GM21360 (cell line): Measurements from ENCODE around the gene ORC5.
A peak's percentile ranks its signal among the peaks of the same experiment; 100 is the strongest.
"Not testable (repeated sequence)": the region's sequence is repeated elsewhere in the genome, so short reads cannot be mapped to it uniquely, and the experiment has no call there.

Source experiments
- ATAC-seq: cut with Tn5 transposase; IDR thresholded peaks from one replicate; pipeline ENCODE4 v1.9.1; 2021; ENCODE audit warnings: mild to moderate bottlenecking, moderate library complexity; ENCODE audit not compliant: unreplicated experiment

Gene ORC5

DNA sequence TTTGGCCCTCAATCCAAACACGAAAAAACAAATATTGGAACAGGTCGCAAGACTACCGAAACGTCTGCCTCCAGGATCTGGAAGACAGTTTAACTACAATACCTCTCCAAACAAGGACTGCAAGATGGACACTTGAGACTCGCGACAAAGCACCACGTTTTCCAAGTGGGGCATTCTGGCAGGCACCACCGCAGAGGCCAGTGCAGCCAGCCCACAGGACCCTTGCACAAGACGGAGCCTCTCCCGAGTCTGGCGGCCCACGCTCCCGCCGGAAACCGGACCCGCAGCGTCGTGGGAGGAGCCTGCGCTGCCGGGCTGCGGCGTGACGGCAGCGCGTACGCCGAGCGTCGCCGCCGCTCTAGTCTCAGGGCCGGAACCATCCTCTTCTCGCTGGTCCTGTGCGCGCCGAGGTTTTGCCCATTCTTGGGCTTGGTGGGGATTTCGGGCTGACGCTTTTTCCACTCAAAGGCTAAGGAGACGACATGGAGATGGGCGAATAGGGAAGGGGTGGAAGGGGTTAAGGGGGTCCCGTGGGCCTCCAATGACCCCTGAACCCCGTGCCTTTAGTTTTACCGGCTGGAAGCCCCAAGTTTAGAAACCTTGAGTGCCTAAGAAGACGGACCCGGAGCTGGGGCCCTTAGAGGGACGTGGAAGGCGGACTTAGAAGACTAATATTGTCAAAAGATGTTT is at the start of gene ORC5:
ORC5 (minus strand) TSS at position 283 of the 690 bp plus-strand sequence; CDS start at position 174, 109 bp downstream.
- ATAC-seq: peak; percentile 100

DNA sequence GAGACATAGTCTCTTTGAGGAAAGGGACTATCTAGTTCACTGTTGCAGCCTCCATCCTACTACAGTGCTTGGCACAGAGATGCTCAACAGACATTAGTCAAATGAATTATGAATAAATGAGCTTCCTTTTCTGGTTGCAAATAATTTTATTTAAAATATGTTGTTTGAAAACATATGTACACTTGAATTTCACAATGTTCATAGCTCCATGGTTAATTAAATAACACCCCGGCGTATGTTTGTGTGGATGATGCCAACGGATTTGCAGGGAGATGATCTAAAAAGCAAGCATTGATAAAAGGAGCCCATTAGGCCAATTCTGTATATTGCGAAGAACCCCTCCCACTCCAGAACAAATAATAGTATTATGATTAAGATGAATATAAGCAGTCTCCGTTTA is 47.8 kb upstream of the ORC5 start:
- ATAC-seq: no peak

DNA sequence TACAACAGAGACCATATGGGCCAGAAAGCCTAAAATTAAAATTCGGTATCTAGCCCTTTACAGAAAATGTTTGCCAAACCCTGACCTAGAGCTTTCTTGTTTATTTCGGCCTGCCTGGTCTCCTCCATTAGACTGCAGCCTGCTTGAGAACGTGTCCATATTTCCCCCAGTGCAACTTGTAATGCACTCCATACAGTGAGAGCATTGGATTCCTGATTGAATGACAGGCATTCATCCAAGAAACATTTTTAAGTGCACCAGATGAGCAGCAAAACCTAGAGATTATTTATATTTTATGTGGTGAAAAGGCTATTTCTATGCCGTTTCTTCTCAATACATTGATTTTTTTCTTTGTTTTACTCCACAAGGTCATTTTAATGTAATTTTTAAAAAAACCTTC is 47.4 kb upstream of the ORC5 start:
- ATAC-seq: no peak

DNA sequence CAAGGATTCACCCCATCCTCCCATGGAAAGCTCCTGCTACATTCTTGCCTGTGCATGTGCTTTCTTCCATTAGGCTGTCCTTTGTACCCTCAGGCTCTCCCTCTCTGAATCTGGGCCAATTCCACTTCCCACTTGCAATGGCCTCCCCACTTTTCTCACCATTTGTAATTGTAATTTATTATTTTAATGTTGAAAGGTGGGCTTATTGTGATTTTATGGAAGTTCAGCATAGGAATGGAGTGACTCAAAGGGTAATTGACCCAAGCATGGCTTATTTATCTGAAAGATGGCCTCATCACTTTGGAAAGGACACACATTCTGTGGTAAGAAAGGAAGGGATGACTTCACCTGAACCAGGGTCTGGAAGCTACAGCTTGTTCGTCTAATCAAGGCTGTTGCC is 46.9 kb upstream of the ORC5 start:
- ATAC-seq: no peak

DNA sequence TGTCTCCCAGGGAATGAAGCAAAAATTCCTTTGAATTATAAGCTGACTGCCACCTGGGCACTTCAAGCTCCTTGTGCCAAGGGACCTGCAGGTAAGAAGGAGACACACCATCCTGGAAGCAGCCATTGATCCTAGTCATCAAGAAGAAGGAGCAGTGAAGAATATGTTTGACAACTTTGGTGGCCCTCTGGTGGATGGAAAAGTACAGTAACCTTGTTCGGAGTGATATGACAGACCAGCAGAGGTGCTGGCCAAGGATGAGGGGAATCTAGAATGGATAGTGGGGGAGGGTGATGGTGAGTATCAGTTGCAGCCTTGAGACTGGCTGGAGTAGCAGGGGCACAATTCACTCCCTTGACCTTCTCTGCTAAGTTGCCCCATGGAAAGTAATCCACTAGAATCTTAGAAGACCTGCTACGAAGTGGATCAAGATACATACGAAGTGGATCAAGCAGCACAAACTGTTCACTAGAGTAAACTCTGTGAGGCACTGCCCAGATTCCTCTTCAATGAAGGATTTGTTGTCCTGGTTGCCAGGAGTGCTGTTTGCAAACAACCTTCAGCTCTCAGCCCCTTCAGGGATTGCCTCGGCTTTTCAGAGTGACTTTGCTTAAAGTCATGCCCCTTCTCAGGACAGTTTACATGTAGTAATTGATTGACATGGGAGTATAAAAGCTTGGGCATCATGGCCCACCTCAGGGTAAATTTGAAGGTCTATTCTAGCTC is 44.8 kb upstream of the ORC5 start:
- no peak for ATAC-seq

DNA sequence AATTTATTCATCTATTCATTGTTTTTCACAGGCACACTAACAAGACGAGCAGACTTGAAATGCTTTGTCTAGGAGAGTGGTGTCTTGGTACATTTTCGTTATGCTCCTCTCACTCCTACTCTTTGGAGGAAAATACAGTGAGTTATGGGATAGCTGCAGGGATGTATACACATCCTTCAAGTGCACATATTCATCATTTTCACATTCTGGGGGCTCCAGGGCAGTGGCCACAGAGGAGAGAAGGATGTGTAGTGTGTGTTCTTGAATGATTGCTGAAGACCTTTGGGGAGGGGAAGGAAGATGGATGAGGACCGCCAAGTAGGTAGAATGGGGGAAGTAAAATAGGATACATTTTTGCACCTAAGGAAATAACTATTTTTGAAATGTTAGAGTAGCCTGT is 34.8 kb upstream of the ORC5 start:
- no peak for ATAC-seq

DNA sequence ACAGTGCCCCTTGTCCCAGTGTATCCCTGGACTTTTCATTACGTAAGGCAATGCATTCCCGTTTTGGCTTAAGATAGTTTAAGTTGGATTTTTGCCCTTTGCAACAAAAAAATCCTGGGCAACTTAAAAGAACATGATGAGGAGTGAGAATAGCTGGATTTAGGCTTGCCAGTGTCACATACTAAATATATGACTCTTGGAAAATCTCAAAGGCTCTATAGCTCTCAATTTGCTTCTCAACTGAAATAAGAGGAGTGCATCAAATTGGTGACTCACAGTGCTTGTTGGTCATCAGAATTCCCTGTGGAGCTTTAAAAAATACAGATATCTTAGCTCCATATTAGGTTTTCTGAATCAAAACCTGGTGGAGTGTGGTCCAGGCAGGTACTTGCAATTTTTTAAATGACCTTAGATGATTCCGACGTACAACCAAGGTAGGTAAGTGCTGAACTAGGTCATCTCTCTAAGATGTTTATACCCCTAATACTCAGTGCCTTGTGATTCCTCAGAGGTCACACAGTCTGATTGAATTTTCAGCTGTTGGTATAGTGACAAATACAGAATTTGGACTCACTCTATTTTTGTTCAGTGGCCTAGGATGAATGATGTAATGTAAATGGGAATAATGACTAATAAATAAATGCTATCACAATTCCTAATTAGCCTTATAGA is 33.9 kb upstream of the ORC5 start:
- no peak for ATAC-seq

DNA sequence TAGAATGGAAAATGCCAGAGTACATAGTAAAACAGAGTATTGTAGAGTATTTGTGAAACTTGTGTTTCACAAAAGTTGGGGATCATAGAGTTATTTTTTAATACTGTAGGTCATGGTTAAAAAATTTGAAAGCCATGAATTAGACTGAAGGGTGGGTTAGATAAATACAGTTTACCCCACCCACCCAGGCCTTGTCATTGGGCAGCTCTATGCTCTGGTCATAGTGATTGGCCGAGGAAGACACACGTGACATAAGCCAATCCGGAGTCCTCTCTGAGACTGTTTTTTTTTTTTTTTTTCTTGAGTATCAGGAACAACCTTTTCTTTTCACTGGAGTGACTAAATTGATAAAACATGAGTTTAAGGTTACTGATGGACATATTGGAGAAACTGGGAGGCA is 33.3 kb upstream of the ORC5 start:
- ATAC-seq: no peak

DNA sequence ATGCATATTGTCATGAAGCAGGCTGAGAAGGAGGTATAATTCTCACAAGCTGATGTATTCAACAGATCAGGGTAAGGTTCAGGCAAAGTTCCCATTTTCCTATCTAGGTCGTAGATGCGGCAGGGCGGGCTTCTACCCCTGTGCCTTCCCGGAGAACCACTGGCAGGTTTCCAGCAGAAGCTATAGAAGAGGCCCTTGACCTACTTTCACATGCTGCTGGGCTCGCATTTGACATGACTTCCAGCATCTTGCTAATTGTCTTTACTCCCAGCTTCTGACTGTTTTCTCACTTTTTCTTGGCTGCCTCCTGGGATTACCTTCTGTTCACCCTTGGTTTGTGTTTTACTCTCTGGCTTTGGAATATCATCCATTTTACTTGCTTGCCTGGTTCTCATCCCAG is 32.6 kb upstream of the ORC5 start:
- no peak for ATAC-seq

DNA sequence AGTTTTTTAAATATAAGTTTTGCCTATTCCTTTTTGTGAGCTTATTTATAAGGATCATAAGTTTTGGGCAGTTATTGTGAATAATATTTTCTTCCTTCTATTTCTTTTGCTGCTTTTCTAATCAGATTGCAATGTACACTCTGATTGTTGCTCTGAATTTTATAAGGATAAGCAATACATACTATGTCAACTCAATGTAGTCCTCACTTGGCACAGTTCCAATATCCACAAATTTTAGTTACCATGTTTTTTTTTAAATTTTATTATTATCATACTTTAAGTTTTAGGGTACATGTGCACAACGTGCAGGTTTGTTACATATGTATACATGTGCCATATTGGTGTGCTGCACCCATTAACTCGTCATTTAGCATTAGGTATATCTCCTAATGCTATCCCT is 27.2 kb upstream of the ORC5 start:
- not testable (repeated sequence) for ATAC-seq

DNA sequence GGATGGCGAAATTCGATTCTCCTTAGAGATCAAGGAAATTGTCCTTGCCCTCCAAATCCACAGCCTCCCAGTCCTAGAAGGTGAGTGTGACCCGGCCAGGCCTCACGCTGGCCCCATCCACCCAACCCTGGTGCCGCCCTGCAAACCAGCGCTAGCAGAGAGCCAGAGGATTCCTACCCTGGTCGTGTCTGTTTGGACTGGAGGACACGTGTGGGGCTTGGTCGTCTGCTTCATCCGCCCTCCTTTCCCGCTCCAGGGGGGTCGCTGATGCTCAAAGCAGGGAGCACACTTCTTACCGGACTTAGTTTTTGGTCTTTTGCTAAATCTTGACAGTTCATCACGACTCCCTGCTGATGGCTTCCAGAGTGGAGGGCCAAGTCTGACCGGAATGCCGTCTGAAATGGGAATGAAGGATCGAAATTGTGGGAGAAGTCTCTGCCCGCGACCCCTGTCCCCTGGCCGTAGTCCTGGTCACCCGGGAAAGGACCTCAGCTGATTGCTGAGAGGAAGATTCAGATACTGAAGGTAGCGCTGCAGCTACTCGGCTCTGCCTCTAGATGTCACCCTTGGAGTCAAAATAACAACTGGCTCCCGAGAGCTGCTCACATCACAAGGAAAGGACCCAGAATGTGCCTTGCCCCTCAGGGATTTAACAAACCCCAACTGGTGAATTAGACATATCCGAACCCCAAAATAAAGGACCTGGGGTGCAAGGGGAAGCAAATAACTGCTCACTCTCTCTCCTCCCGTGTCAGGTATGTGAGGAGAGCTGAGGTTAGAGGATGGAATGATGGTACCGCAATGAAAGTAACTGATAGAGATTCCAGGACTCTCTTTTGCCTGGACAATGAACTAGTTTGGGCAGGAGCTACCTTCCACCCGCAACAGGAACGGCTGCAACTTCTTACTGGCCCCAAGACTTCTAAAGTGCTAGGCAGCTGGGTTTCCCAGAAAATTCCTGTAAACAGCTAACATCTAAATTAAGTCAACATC is 23.5 kb upstream of the ORC5 start:
- ATAC-seq: peak; percentile 77

DNA sequence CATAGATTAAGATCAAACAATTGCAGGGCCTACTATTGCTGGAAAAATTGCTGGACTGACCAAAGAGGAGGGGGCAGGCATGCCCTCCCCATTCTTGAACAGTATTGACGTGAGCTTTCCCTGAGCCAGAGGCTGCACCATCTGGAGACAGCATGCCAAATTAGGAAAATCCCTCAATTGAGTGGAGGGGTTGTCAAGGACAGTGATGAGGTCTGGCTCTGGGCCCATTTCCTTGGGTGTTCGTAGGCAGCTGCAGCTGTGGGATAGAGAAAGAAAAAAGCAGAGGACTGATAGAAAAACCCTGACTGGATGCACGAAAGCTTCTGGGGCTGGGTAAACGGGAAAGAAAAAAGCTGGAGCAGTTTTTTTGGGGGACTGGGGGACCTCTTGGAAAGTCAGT is 22.8 kb upstream of the ORC5 start:
- no peak for ATAC-seq

DNA sequence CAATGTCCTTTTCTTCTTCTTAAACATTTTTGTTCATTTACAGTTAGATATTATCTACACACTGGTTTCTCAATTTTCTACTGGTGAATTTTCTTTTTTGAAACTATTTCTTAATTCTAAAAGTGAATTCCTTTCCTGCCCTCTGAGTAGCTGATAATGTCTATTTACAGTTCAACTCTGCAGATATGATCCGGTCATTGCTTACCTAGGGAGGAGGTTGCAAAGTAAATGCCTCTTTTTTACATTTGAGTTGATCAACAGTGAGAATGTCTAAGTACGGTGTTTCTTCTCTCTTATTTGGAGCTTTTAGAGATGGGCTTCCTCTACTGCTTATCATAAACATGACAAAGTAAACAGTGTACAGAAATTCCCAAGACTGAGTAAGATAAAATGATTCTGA is 20.6 kb upstream of the ORC5 start:
- ATAC-seq: no peak

DNA sequence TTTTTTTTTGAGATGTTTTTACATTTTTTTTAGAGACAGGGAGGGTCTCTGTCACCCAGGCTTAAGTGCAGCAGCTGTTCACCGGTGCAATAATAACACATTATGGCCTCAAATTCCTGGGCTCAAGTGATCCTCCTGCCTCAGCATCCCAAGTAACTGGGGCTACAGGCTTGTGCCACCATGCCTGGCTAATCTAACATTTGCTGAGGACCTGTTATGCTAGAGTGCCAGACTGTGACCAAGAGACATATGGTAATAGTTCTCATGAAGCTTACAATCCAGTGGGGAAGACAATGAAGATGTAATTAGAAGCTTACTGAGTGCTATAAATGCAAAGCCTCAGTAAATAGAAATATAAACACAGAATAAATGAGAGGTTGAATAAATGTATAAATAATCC is 17.6 kb upstream of the ORC5 start:
- ATAC-seq: no peak

DNA sequence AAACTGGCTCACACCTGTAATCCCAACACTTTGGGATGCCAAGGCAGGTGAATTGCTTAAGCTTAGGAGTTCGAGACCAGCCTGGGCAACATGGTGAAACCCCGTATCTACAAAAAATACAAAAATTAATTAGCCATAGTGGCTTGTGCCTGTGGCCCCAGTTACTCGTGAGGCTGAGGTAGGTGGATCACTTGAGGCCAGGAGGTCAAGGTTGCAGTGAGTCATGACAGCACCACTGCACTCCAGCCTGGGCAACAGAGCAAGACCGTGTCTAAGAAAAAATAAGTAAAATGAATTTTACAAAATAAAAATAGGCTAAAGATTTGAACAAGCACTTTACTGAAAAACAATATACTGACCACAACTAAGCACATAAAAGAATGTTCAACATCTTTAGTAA is 9.8 kb upstream of the ORC5 start:
- no peak for ATAC-seq

DNA sequence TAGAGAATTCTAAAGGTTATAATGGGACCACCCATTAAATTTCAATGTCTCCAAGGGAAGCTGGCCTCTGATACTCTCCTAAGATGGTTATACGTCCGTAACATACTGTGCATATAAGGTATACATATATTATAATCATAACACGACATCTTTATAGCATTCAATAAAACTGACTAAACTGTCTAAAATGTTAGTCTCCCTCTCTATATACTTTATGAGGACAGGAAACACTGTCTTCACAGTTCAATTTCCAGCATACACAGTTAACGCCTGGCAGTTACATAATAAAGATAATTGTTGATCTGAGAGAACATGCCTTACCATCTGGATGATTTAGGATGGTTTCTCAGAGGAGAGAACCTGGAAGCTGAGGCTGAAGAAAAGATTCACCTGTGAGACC is 1.2 kb upstream of the ORC5 start:
- ATAC-seq: no peak

DNA sequence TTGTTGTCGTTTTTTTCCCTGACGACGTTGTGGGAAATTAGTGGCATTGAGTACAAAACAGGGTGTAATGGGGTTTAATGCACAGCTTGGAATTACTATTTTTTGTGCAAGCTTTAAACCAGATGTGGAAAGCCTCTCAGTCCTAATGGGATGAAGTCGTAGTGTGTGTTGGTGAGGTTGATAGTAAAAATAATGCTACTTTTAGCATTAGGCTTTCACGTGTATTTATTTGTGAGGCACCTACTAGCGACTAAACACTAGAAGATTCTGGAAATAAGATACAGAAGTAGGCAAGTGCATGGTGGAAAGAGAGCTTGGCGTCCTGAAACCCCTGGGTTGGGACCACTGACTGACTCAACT is 588 bp upstream of the ORC5 start:
- ATAC-seq: no peak

DNA sequence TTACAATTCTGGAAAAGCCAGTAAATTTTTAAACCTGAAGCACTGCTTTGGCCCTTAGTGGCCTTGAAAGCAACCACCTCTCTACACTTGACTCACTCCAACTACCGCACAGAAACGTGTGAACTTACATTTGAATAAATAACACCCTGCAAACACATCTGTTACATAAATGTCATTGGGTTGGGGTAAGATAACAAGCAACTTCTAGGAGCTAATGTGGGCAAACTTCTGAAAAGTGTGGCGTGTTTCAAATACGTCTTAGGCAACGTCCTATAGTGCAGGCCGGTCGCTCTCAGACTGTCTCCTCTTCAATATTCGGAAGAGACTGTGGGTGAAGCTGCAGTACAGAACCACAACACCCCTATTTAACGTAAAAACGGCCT is 474 bp downstream of the ORC5 start:
- no peak for ATAC-seq

DNA sequence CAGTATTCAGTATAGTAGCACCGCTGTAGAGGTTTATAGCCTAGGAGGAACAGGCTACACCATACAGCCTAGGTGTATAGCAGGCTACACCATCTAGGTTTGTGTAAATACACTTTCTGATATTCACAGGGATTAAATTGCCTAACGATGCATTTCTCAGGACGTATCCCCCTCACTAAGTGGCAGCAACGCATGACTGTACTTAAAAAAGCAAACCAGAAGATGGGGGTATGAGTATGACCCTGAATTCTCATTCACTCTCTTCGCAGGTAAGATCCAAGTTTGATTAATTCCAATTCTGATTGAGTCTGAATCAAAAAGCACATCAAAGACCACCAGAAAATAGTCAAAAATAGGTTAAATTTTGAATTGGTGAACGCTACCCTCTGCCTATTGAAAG is 972 bp downstream of the ORC5 start:
- no peak for ATAC-seq

DNA sequence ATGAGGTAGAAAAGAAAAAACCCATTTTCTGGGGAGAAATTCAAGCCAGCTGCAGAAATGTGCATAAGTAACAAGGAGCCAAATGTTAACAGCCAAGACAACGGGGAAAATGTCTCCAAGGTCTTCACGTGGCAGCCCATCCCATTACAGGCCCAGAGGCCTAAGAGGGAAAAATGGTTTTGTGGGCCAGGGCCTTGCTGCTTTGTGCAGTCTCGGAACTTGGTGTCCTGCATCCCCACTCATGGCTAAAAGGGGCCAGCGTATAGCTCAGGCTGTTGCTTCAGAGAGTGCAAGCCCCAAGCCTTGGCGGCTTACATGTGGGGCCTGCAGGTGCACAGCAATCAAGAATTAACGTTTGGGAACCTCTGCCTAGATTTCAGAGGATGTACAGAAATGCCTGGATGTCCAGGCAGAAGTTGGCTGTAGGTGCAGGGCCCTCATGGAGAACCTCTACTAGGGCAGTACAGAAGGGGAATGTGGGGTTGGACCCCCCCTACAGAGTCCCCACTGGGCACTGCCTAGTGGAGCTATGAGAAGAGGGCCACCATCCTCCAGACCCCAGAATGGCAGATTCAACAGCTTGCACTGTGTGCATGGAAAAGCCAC is 9.0 kb downstream of the ORC5 start:
- ATAC-seq: no peak

DNA sequence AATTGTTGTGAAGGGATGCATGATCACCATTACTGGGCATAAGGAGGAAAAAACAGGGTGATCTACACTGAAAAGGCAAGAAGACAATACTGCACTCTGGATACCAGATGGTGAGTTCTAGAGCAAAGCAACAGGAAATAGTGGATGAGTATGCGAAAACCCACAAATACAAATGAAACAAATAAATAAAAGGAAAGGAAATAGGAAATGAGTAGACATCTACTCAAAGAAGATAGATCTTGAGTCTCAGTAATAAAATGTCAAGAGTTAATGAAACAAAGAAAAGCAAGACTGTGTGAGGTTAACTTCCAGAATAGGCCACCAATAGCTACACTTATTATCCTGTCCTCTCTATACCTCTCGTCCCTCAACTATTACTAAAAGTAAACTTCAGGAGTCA is 11.7 kb downstream of the ORC5 start:
- ATAC-seq: no peak
